HuH-7.5 (cell line): ENCODE measurements around the gene PIK3R2.
"Not testable (repeated sequence)": the region's sequence is repeated elsewhere in the genome, so short reads cannot be mapped to it uniquely, and the experiment has no call there.

Experiments
- DNase-seq: peaks from one replicate; pipeline ENCODE4 v3.0.0; 2011; ENCODE audit warnings: low spot score

Gene PIK3R2

GRCh38 chr19:18203863-18204393 is 51.0 kb downstream of the PIK3R2 start, which contains the start of gene RAB3A:
Gene RAB3A, minus strand, starts transcription at chr19:18204042. Its CDS starts 1,302 bp downstream, at chr19:18202740.
- peak; percentile 99 for DNase-seq

GRCh38 chr19:18204394-18205199 is 51.6 kb downstream of the PIK3R2 start:
- DNase-seq = peak; percentile 67

- DNase-seq = no peak
Observed at GRCh38 chr19:18205200-18205892, 52.4 kb downstream of the PIK3R2 start.

GRCh38 chr19:18206018-18206417 is 53.1 kb downstream of the PIK3R2 start:
- DNase-seq = no peak

GRCh38 chr19:18208098-18208951 is 55.4 kb downstream of the PIK3R2 start:
- no peak for DNase-seq

- not testable (repeated sequence) for DNase-seq
Observed at GRCh38 chr19:18209912-18210311, 56.9 kb downstream of the PIK3R2 start.

GRCh38 chr19:18211683-18212082 is 58.7 kb downstream of the PIK3R2 start:
- DNase-seq = no peak

- DNase-seq = no peak
Observed at GRCh38 chr19:18214779-18215433, 61.9 kb downstream of the PIK3R2 start.

- no peak for DNase-seq
Observed at GRCh38 chr19:18216789-18217188, 63.8 kb downstream of the PIK3R2 start.

- DNase-seq = no peak
Observed at GRCh38 chr19:18218159-18218558, 65.2 kb downstream of the PIK3R2 start.

- no peak for DNase-seq
Observed at GRCh38 chr19:18218600-18218999, 65.6 kb downstream of the PIK3R2 start.
